Esophagus squamous epithelium (tissue), 4 donors: ENCODE results near the gene ACTR3.

Source experiments
- CTCF ChIP-seq, 6 experiments: fragments of 450-650 bp in 4 of 6; fragments of 200-600 bp in 2 of 6; sonication (generic) in 2 of 6; IDR thresholded peaks; one replicate each; pipeline ENCODE4 v1.5.1; 2016 to 2019; ENCODE audit warnings: antibody characterized with exemption in 6 of 6, mild to moderate bottlenecking in 4 of 6, moderate library complexity in 4 of 6
- POLR2A ChIP-seq, 4 donors: fragments of 450-650 bp; IDR thresholded peaks; one replicate each; pipeline ENCODE4 v1.6.1; 2017; ENCODE audit warnings: antibody characterized with exemption in 4 of 4, mild to moderate bottlenecking in 4 of 4, moderate library complexity in 3 of 4

- TF ChIP-seq CTCF (IDR thresholded peaks at IDR 0.05) = no peak
- TF ChIP-seq POLR2A (IDR thresholded peaks at IDR 0.05) = no peak
These were observed 36.4 kb downstream of the ACTR3 start for GRCh38 chr2:113926314-113926713.
